HG03558 (cell line): ENCODE data around the gene SLC20A1.

ENCODE experiments used
- ATAC-seq: cut with Tn5 transposase; IDR thresholded peaks from one replicate; pipeline ENCODE4 v1.9.1; 2021; ENCODE audit warnings: moderate number of reproducible peaks; ENCODE audit not compliant: unreplicated experiment; ENCODE audit errors: extremely low read depth

Gene SLC20A1

DNA sequence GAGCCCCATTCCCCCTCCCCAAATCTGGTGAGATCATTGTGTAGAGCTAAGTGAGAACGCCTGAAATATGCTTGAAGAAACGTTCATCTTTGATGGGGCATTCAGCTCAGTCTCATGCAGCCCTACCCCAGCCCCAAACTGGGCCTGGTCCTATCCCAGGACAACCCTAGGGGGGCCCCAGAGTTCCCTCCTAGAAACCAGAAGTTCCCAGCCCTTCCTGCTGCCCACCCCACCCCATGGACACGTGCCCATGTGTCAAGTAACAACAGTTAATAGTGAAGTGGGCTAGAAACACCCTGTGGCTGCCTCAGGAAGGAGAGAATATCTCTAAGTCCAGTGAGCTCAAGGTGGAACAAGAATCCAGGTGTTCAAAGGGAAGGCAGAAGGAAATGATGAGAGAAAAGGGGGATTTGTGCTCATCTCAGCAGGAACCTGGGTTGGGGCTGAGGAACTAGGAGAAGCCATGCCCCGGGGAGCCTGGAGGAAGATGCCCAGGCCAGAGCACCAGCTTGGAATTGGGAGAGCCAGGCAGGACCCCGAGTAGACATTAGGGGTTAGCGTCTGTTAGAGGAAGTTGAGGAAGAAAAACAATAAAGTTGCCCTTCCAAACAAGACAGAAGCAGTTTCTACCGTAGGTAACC, 20.1 kb upstream of the SLC20A1 start:
- no peak for ATAC-seq

DNA sequence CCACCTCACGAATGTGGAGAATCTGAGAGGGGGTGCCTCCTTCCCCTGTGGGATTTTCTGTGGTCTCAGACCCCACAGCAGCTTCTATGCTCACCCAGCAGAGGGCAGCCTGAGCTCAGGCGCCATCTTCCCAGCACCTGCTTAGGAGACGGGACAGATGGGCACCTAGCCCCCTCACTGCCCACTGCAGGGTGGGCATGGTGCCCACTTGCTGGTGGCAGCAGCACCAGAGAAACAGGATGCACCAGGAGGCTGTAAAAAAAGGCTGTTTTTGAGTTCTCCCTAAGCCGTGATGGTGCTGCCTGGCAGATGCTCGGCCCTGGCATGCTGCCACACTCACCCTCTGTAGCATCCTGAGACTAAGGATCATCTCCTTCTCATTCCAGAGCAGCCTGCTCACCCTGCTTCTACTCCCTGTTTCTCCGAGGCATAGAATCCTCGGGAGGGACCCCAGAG, 19.1 kb upstream of the SLC20A1 start:
- ATAC-seq, result no peak

DNA sequence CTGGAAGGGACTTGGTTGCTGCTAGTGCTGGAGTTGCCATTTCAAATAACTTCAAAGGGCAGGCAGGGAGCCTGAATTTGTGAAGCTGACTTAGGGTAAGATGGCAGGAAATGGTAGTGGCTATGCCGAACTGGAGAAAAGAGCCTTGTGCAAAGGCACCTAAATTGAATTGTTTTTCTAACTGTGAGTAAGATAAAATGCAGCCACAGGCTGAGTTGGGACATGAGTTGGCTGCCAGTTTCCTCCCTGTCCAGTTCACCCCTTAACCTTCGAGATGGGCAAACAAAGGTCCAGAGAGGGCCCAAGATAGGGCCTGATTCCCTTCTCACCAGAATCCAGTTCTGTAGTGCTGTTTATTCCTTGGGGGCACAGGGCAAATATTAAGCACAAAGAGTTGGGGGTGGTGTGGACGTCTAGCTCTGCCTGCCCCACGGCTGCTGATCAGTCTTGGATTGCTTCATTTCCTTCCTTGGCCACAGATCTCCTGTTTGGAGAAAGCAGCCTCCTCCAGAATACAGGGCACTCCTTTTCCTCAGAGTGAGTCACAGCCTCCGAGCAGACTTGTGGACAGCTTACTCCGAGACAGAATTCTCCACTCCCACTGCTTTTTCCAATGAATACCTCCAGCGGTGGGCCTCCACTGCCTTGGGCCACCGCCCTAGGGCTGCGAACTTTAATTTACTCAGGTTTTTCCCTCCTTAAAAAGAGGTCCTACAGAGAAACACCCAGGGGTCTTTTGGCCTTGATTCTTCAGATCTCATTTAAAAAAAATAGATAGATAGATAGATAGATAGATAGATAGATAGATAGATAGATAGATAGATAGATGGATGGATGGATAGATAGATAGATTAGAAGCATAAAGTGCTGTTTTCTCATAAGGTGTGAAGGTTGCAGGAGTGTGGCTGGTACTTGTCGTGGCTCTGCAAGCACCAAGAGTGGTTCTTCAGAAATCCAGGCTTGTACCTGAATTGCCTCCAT, 18.4 kb upstream of the SLC20A1 start:
- ATAC-seq, result no peak

DNA sequence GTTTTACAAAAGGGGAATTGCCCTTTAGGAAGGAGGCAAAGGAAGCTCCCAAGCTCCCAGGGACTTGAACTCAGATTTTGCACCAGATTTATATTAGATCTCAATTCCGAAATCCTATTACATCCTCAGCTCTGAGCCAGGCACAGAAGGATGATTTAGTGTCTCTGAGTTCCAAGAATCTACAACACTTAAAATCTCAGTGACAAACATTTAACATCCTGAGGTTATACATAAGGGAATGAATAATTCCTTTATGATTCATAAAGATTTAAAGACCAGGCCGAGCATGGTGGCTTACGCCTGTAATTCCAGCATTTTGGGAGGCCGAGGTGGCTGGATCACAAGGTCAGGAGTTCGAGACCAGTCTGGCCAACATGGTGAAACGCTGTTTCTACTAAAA, 16.5 kb upstream of the SLC20A1 start:
- no peak for ATAC-seq

DNA sequence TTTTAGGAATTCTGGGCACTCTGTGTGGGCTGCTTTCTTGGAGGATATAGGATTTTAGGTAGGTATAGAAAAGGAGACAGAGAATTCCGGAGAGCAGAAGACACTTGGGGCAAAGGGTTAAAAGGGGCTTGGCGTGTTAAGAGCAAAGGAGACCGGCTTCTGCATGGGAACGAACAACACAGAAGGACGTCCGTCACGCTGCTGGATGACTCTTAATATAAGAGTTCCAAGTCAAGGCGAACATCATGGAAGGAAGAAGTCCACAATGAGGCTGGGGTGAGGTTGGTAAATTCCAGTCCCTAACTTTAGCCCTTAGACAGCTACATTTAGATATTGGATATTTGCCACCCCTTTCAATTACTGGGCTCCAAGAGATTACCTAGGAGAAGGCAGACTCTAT, 15.9 kb upstream of the SLC20A1 start:
- ATAC-seq, result no peak

DNA sequence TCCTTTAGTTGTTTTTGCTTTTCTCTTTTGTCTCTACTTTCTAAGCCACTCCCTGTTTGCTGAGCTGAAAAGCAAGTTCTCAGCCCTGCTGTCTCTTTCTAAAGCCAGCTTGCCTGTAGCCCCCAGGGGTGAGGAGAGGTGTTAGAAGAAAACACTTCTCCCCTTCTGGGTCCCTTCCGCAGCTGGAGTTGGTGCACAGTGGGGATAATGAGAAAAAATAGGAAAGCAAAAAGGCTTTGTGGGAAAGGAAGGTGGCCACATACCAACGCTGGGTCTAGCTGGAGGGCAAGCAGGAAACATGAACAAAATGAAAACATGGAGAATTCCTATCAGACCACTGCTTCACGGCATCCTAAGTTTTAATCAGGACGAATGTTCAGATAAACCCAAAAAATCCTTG, 15.5 kb upstream of the SLC20A1 start:
- no peak for ATAC-seq

DNA sequence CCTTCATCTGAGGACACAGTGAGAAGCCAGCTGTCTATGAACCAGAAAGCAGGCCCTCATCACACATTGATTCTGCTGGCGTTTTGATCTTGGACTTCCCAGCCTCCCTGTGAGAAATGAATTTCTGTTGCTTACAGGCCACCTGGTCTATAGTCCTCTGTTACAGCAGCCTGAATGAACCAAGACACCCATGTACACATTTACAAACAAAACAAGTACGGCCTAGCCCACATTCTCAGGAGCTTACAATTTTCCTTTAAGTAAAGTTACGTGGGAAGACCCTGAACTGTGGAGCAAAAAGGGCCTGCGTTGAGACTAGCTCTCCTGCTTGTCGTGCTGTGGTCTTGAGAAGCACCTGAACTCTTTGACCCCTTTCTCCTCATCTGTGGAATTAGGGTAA, 12.0 kb upstream of the SLC20A1 start:
- ATAC-seq, result no peak

DNA sequence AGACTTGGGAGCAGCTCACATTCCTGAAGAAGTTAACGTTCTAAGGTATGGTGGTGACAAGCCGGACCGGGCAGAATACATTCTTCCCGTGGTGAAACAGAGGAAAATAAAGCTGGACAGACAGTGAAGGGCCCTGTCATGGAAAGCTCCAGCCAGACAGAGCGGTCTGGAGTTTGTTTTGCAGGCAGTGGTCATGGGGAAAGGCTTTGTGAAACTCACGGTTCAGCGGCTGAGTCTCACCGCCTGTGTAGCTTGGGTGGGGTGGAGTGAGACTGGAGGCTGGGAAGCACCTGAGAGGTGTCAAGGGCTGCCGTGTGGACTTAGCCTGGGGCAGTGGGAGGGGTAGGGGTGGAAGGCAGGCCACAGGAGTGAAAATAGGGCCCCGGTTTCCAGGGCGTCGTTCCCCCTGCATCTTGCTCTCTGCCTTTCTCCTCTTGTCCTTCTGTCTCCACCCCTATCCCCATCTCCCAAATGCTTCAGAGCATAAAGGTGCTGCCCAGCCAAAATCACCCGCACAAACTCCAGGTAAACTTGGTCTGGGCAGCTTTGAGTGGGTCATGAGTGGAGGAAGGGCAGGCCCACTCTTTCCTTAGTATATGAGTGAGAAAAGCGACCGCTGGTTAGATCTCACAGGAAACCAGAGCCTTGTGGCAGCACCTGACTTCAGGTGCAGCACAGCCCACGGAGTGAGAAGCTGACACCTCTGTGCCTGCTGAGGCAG, 11.4 kb upstream of the SLC20A1 start:
- no peak for ATAC-seq

DNA sequence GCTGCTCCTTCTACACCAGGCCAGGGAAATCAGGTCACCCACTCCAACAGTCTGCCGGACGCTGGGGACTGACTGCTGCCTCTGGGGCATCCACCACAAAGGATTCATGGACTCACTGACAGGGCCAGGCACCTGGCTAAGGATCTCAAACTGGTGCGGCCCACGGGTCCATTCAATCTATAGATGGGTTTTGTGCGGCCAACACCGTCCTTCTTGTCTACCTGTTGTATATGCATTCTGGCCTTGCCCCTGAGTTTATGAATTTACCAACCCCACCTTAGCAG, 10.9 kb upstream of the SLC20A1 start:
- ATAC-seq, result no peak

DNA sequence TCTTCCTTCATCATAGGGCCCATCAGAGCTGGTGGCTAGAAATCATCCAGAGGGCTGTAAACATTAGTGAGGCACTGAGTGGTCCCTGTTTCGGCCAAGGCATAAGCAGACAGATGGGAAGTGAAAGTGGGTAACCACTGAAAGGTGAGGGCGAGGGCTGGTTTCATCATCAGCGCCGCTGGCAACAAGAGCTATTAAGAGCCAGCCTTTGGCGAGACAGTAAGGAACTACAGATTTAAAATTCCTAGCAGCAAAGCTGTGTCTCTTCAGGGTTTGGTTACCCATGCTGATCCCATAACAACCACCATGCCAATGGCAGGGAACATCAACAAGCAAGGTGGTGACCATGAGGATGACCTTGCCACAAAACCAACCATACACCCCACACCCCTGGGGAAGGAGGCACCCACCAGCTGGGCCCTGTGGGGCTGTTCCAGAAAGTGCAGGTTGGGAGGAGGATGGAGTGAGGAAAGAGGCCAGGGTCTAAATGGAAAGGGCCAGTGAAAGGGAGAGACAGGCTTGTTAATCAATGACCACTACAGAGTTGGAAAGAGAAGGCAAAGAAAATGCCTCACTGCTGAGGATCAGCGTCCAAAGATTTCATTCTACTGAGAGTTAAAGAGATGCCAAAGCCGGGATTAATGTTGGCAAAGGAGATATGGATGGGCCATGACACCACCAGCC, 9.0 kb upstream of the SLC20A1 start:
- ATAC-seq, result peak; percentile 70

DNA sequence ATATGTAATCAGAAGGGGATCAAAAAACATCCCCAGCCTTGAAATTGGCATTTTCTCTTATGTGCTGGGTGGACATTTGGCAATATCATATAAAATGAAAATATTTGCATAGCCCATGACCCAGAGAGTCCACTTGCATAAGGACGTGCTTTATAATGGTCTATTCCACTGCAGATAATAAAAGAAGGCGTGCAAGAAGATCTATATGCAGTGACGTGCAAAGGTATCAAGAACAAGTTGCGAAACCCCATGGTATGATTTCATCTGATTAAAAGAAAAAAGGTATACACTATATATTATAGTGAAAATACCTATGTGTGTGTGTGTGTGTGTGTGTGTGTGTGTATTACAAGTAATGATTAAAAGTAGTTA, 8.5 kb upstream of the SLC20A1 start:
- no peak for ATAC-seq

DNA sequence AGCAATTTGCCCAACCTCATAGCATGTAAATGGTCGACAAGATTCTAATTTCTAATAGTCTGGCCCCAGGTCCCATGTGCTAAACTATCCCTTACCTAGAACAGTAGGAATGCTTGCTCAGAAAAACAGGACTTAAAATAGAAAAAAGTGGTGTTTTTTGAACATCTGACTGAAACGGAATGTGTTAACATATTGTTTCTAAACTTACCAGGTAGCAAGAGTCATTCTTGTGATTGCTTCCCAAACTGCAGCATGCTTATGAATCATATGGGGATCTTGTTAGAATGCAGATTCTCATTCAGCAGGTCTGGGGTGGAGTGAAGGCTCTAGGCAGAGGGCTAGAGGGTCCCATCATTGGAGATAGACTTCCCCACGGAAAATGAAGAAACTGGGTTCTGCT, 5.8 kb upstream of the SLC20A1 start:
- no peak for ATAC-seq

DNA sequence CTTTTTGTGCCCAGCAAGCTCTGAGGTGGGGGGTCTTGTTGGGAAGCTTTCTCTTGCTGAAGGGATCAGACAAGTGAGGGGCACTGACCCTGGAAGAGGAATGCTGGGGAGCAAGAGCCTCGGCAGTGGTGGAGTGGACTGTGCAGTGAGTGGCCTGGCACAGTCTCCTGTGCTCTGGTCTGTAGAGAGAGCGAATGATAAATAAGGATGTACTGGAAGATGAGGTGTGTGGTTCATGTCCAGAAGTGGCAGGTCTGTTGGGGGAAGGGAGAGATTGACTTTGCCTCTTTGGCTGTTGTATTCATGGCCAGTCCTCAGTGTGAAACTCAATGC, 5.3 kb upstream of the SLC20A1 start:
- ATAC-seq, result no peak

DNA sequence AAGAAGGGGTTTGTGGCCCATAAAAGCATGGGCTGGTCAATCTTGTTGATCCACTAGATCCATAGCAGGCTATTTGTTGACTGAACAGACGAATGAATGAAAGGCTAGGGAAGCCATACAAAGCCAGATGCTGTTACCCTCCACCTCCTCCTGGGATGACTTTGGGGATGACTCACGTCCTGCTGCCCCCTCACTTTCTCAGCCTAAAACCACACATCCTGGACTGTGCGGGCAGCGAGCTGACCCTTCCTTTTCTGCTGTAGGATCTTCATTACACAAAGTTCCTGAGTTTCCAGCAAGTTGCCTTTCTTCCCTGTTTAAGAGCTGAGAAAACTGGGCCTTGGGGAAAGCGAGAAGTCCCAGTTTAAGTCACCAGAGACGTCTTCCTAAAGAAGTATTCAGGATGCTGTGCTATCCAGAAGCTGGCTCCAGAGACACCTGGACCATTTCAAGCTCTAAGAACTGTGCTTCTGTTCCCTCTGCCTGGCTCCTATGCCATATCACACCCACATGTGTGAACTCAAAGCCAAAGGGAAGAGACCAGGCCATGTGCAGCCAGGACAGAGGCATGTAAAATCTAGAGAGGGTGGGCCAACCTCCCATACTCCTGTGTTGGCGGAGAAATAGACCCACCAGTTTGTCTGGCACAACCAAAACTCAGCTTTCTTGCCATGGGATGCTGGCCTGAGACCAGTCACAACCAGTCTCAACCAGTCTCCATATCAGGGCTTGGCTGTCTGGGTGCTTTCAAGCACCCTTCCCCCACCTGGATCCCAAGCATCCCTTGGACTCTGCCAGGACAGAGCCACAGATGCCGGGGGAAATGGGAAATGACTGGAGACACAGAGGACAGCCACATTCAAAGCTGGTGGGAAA, 4.7 kb upstream of the SLC20A1 start:
- no peak for ATAC-seq

DNA sequence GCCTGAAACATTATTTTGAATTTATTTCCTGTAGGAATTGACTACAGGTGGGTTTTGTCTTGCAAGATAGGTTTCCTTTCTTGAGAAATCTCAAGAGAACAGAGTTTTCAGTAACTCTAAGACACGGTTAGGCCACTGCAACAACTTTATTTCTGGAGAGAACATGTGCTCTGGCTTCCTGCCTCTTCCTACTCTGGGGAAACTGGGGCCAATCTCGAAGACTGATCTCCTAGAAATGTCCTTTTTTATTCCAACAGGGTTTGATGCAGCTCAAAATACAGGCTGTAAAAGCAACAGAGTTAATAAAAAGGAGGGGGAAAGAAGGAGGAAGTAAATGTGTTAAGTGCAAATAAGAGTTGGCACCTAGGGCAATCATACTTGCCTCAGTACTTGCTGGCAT, 4.0 kb upstream of the SLC20A1 start:
- ATAC-seq, result no peak

DNA sequence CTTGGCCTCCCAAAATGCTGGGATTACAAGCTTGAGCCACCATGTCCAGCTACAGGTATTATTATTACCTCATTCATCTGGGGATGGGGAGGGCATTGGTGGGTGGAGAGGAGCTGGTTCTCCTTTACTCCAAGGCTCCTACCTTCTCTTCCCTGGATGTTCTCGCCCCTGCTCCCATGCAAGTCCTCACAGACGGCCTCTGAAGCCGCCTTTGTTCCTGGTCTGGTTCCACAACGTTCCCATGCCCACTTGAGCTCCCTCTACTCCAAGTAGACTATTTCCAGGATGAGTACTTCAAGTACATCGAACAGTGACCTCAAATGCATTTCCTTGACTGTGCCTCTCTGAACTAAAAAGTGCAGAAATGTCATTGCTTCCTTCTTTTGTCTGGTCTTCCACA, 3.2 kb upstream of the SLC20A1 start:
- ATAC-seq, result no peak

DNA sequence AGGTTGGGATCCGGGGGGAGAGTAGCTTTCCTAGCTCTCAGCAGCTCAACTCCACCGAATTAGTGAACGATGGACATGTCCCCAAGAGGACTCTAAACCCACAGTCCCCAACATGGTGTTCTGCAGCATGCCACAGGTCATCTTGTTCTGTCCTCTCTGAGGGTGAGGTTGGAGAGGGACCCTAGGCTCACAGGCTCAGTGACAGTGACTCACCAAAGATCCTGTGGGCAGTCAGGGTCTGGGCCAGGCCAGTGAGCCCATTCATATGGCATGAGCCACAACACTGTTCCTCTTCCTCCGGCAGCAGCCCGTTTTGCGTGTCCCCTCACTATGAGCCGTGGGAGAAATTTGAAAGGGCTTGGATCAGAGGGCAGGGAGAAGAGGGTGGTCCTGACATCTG, 2.8 kb upstream of the SLC20A1 start:
- ATAC-seq, result no peak

DNA sequence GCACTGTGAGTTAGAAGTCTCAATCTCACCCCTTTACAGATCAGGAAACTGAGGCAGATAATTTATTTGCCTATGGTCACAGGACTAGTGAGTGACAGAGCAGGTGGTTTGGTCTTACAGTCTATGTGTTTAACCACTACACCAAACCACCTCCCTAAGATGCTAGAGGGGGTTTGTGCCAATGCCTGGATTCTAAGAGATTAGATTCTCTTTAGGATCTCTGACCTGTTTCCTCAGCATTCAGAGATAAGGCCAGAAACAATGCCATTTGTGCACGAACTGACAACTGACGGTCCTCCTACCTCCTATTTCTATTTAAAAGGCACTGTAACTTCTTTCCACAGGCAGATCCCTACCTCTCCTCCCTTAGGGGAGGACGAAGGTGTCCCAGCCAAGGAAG, 2.3 kb upstream of the SLC20A1 start:
- ATAC-seq, result no peak

DNA sequence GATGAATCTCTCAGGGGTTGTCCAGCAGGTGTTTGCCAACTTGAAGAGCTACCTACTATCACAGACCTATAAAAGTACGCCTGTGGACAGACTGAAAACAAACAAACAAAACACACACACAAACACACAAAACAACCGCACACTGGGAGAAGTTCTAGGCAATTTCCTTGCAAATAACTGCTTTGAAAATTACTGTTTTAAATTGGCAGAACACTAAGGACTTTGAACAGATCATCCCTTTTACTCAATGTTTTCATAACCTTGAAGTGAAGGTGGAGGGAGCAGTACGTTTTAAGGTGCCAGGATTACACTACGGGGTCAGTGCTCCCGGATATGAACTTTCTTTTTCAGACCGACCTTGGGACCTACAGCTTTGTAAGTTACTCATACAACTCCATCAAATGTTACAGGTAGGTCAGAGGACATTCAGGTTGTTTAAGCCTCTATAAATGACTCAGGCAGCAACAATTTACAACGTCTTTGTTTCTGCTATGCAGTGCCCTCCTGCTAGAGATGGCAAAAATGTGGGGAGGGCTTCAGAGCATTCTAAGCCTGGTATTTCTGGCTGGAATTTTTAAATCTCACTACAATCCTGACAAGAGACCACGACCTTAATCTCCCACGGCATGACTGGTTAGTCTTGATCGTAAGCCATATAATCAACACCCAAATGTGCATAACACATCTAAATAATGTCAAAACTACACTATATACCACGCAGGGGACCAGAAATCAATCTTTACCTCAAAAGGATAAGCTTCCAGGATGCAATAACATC, 1.4 kb upstream of the SLC20A1 start:
- no peak for ATAC-seq
